Neural cell (in vitro differentiated cells): ENCODE measurements around the gene FBLN7.

Experiments used
- EP300 ChIP-seq: fragments of 450-650 bp; conservative IDR thresholded peaks from 2 replicates; pipeline ENCODE4 v1.6.1; 2014; ENCODE audit warnings: antibody characterized with exemption, mild to moderate bottlenecking, moderate library complexity; ENCODE audit not compliant: poor library complexity, severe bottlenecking
- EZH2 ChIP-seq: fragments of 200-600, 300-800 bp; shearing (Covaris generic), sonication (generic); IDR thresholded peaks from 2 replicates; pipeline ENCODE4 v1.6.1; 2014; ENCODE audit warnings: antibody characterized with exemption, low read length, borderline replicate concordance, mild to moderate bottlenecking; ENCODE audit not compliant: insufficient read depth, poor library complexity, severe bottlenecking
- MXI1 ChIP-seq: fragments of 450-650 bp; conservative IDR thresholded peaks from 2 replicates; pipeline ENCODE4 v1.6.1; 2014; ENCODE audit warnings: antibody characterized with exemption, mild to moderate bottlenecking; ENCODE audit not compliant: poor library complexity, severe bottlenecking
- POLR2AphosphoS5 ChIP-seq: IDR thresholded peaks from 2 replicates; pipeline ENCODE4 v1.6.1; 2012
- RAD21 ChIP-seq: fragments of 450-650 bp; conservative IDR thresholded peaks from 2 replicates; pipeline ENCODE4 v1.6.1; 2014; ENCODE audit warnings: antibody characterized with exemption, mild to moderate bottlenecking, moderate library complexity
- SMC3 ChIP-seq: fragments of 450-650 bp; conservative IDR thresholded peaks from 2 replicates; pipeline ENCODE4 v1.6.1; 2014; ENCODE audit warnings: antibody characterized with exemption, mild to moderate bottlenecking, moderate library complexity; ENCODE audit not compliant: poor library complexity
- TAF1 ChIP-seq: IDR thresholded peaks from 2 replicates; pipeline ENCODE4 v1.6.1; 2012; ENCODE audit warnings: low read depth
- TF ChIP-seq, protein P1 (sequence below): fragments of 450-650 bp; IDR thresholded peaks from 2 replicates; pipeline ENCODE4 v1.5.1; 2014; ENCODE audit warnings: antibody characterized with exemption, mild to moderate bottlenecking, moderate library complexity; ENCODE audit not compliant: poor library complexity, severe bottlenecking
- TF ChIP-seq, protein P2 (sequence below): IDR thresholded peaks from 2 replicates; pipeline ENCODE4 v1.6.1; 2012; ENCODE audit warnings: borderline replicate concordance

DNA sequence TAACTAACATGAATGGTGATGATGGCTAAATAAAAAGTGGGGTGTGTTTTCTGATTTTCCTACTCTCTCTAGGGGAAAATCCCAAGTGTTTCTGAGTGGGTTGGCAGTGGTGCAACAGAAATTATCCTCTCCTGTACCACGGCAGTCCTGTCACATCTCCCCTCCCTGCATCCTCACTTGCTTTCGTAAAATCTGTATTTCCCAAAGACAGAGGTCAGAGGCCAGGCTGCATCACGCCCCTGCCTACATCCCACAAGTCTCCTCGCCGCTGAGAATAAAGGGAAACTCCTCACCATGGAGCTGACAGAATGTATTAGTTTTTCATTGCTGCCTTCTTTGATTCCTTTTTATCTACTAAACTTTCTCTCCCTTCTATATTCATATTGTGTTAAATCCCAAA is 13.1 kb downstream of the FBLN7 start:
- no peak for TF ChIP-seq POLR2AphosphoS5
- no peak for TF ChIP-seq SMC3
- TF ChIP-seq TAF1 = no peak
- TF ChIP-seq EZH2 = no peak
- TF ChIP-seq, protein P1, sequence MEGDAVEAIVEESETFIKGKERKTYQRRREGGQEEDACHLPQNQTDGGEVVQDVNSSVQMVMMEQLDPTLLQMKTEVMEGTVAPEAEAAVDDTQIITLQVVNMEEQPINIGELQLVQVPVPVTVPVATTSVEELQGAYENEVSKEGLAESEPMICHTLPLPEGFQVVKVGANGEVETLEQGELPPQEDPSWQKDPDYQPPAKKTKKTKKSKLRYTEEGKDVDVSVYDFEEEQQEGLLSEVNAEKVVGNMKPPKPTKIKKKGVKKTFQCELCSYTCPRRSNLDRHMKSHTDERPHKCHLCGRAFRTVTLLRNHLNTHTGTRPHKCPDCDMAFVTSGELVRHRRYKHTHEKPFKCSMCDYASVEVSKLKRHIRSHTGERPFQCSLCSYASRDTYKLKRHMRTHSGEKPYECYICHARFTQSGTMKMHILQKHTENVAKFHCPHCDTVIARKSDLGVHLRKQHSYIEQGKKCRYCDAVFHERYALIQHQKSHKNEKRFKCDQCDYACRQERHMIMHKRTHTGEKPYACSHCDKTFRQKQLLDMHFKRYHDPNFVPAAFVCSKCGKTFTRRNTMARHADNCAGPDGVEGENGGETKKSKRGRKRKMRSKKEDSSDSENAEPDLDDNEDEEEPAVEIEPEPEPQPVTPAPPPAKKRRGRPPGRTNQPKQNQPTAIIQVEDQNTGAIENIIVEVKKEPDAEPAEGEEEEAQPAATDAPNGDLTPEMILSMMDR = no peak
- TF ChIP-seq EP300 = no peak
- TF ChIP-seq, protein P2, sequence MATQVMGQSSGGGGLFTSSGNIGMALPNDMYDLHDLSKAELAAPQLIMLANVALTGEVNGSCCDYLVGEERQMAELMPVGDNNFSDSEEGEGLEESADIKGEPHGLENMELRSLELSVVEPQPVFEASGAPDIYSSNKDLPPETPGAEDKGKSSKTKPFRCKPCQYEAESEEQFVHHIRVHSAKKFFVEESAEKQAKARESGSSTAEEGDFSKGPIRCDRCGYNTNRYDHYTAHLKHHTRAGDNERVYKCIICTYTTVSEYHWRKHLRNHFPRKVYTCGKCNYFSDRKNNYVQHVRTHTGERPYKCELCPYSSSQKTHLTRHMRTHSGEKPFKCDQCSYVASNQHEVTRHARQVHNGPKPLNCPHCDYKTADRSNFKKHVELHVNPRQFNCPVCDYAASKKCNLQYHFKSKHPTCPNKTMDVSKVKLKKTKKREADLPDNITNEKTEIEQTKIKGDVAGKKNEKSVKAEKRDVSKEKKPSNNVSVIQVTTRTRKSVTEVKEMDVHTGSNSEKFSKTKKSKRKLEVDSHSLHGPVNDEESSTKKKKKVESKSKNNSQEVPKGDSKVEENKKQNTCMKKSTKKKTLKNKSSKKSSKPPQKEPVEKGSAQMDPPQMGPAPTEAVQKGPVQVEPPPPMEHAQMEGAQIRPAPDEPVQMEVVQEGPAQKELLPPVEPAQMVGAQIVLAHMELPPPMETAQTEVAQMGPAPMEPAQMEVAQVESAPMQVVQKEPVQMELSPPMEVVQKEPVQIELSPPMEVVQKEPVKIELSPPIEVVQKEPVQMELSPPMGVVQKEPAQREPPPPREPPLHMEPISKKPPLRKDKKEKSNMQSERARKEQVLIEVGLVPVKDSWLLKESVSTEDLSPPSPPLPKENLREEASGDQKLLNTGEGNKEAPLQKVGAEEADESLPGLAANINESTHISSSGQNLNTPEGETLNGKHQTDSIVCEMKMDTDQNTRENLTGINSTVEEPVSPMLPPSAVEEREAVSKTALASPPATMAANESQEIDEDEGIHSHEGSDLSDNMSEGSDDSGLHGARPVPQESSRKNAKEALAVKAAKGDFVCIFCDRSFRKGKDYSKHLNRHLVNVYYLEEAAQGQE = no peak
- TF ChIP-seq MXI1 = no peak
- TF ChIP-seq RAD21 = no peak
